Measurements from ENCODE around the gene SOHLH1.

The SOHLH1 gene

GRCh38 chr9:135714242-135715055 is 15.2 kb upstream of the SOHLH1 start:
- no peak for DNase-seq (ENCODE audit: low read depth, low spot score)
- ChIA-PET POLR2A (no interaction called here), CTCF (interaction anchor here (1.4 to 1.9 kb wide), 2 partner anchors 12 to 14 kb away, joined by 5 read pairs; partner anchors contain the start of gene KCNT1)
- no peak overlapping the region for H3K4me3 ChIP-seq (ENCODE audit: low read depth, low read length)
- TF ChIP-seq CTCF (IDR thresholded peaks at IDR 0.05; ENCODE audit: insufficient read depth, low read length, missing control alignments): no peak

- no peak overlapping the region for H3K4me3 ChIP-seq (ENCODE audit: low read depth, low read length)
- no peak for TF ChIP-seq CTCF (IDR thresholded peaks at IDR 0.05; ENCODE audit: insufficient read depth, low read length, missing control alignments)
- ChIA-PET POLR2A (interaction anchor here (1.1 kb wide), 1 partner anchor 8 kb away, joined by 3 read pairs; no protein-coding TSS in a partner anchor), CTCF (interaction anchor here (1.6 kb wide), 1 partner anchor 10 kb away, joined by 7 read pairs; the partner anchor contains the start of gene KCNT1)
- DNase-seq (ENCODE audit: low read depth, low spot score): no peak
Measured at GRCh38 chr9:135712613-135713295, 13.5 kb upstream of the SOHLH1 start.

- no peak overlapping the region for H3K4me3 ChIP-seq (ENCODE audit: low read depth, low read length)
- POLR2A ChIA-PET: no interaction called here
- CTCF ChIA-PET: interaction anchor here (1.8 kb wide), 1 partner anchor 9 kb away, joined by 7 read pairs; the partner anchor contains the start of gene KCNT1
- no peak for DNase-seq (ENCODE audit: low read depth, low spot score)
- TF ChIP-seq CTCF (IDR thresholded peaks at IDR 0.05; ENCODE audit: insufficient read depth, low read length, missing control alignments): no peak
Measured at GRCh38 chr9:135711881-135712280, 12.6 kb upstream of the SOHLH1 start.

GRCh38 chr9:135711391-135711790 is 12.1 kb upstream of the SOHLH1 start:
- ChIA-PET CTCF (interaction anchor here (1.8 kb wide), 1 partner anchor 9 kb away, joined by 7 read pairs; the partner anchor contains the start of gene KCNT1), POLR2A (no interaction called here)

GRCh38 chr9:135708164-135708563 is 8.9 kb upstream of the SOHLH1 start:
- no peak for DNase-seq (ENCODE audit: low read depth, low spot score)
- no peak for TF ChIP-seq CTCF (IDR thresholded peaks at IDR 0.05; ENCODE audit: insufficient read depth, low read length, missing control alignments)
- H3K4me3 ChIP-seq (ENCODE audit: low read depth, low read length): no peak overlapping the region
- CTCF ChIA-PET: interaction anchor here (1.5 kb wide), 1 partner anchor 414 kb away, joined by 3 read pairs; no protein-coding TSS in a partner anchor
- POLR2A ChIA-PET: no interaction called here

More at GRCh38 chr9:135711391-135711790, 12.1 kb upstream of the SOHLH1 start:
- no peak for DNase-seq (ENCODE audit: low read depth, low spot score)
- no peak overlapping the region for H3K4me3 ChIP-seq (ENCODE audit: low read depth, low read length)
- no peak for TF ChIP-seq CTCF (IDR thresholded peaks at IDR 0.05; ENCODE audit: insufficient read depth, low read length, missing control alignments)

All from AG04449 (cell line).